Left hindlimb (tissue), 1 donor: ENCODE results near the gene MCF2L2.
A peak's percentile ranks its signal among the peaks of the same experiment; 100 is the strongest.
"Not testable (repeated sequence)": the region's sequence is repeated elsewhere in the genome, so short reads cannot be mapped to it uniquely, and the experiment has no call there.

ENCODE experiments used
- DNase-seq: peaks from one replicate; pipeline ENCODE4 v3.0.0-alpha.2; 2018

The MCF2L2 gene

DNA sequence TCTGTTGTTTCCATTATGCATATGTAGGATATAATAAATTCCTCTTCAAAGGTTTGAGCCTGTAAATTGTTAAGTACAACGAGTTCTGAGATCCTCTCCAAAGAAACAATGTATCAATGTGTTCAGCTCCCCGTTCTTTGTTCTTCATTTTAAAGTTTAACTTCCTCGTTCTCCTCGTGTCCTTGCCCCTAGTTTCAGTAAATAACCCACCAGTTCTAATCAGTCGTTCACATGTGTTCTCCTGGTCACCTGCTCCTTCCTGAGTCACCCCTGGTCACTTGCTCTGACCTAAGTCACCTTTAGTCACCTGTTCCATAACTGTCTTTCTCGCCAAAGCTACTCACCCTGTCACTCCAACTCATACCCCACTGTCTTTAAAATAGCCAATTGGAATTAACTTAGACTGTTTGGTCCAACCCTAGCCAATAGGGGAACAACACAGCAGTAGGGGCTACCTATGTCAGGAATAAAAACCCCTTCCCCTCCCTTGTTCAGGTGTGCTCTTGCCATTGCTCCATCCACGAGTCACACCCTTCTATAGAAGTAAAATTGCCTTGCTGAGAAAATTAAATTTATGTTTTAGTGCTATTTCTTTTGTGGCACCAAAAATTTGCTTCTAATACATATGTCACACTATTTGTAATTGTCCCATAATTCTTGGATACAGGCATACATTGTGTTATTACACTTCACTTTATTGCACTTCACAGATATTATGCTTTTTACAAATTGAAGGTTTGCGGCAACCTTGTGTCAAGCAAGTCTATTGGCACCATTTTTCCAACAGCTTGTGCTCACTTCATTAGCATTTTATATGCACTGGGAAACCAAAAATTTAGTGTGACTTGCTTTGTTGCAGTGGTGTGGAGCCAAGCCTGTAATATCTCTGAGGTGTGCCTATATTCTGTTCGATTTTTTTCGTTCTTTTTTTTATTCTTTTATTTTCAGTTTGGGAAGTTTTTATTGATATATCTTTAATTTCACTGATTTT lies 15.3 kb upstream of the MCF2L2 start:
- no peak for DNase-seq

DNA sequence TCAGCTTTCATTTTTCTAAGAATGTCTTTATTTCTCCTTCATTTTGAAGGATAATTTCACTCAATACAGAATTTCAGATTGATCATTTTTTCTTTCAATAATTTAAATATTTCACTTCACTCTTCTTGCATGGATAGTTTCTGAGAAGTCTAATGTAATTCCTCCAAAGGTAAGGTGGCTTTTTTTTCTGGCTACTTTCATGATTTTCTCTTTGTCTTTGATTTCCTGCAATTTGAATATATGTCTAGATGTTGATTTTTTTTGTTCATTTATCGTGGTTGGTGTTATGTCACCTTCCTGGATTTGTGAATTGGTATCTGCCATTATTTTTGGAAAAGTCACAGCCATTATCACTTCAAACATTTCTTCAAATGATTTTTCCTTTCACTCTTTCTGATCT lies 14.6 kb upstream of the MCF2L2 start:
- no peak for DNase-seq

DNA sequence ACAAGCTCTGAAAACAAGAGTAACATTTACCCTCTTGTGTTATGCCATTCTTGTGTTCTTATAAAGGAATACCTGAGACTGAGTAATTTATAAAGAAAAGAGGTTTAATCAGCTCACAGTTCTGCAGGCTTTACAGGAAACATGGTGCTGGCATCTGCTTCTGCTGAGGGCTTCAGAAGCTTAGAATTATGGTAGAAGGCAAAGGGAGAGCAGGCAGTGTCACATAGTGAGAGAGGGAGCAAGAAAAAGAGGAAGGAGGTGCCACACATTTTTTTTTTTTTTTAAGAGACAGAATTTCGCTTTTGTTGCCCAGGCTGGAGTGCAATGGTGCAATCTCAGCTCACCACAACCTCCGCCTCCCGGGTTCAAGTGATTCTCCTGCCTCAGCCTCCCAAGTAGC lies 12.1 kb upstream of the MCF2L2 start:
- not testable (repeated sequence) for DNase-seq

DNA sequence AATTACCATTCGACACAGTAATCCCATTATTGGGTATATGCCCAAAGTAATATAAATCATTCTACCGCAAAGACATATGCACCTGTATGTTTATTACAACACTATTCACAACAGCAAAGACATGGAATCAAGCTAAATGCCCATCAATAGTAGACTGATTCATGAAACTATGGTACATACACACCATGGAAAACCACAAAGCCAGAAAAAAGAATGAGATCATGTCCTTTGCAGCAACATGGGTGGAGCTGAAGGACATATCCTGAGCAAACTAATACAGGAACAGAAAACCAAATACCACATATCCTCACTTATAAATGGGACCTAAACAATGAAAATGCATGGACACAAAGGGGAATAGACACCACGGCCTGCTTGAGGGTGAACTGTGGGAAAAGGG lies 11.1 kb upstream of the MCF2L2 start:
- DNase-seq, result no peak

DNA sequence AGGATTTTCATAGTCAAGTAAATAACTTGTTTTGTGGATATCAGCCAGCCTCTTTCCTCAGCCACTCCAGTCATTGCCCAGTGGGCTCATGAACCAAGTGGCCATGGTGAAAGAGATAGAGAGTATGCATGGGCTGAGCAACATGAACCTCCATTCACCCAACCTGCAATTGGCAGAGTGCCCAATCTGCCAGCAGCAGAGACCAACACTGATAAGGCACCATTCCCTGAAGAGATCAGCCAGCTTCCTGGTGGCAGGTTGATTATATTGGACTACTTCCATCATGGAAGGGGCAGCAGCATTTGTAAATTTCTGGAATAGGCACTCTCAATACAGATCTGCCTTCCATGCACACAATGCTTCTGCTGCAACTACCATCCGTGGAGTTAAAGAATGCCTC lies 10.3 kb upstream of the MCF2L2 start:
- DNase-seq, result no peak

DNA sequence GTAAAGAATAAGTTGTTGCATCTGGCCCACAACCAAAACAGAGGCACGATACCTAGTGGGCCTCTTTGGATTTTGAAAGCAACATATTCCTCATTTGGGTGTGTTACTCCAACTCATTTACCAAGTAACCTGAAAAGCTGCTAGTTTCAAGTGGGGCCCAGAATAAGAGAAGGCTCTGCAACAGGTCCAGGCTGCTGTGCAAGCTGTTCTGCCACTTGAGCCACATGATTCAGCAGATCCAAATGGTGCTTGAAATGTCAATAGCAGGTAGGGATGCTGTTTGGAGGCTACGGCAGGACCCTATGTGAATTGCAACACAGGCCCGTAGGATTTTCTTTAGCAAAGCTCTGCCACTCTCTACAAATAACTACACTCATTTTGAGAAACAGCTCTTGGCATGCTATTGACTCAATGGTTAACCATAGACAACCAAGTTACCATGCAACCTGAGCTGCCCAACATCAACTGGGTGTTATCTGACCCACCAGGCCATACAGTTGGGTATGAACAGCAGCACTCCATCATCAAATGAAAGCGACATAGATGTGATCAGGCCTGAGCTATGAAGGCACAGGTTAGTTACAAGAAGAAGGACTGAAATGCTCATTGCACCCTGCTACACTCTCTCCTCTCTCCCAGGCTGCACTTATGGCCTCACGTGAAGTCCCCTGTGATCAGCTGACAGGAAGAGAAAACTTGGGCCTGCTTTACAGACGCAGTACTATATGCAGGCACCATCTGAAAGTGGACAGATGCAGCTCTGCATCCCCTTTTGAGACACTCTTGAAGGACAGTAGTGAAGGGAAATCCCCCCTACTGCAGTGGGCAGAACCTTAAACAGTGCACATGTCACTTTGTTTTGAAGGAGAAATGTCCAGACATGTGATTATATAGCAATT lies 9.5 kb upstream of the MCF2L2 start:
- DNase-seq, result no peak

DNA sequence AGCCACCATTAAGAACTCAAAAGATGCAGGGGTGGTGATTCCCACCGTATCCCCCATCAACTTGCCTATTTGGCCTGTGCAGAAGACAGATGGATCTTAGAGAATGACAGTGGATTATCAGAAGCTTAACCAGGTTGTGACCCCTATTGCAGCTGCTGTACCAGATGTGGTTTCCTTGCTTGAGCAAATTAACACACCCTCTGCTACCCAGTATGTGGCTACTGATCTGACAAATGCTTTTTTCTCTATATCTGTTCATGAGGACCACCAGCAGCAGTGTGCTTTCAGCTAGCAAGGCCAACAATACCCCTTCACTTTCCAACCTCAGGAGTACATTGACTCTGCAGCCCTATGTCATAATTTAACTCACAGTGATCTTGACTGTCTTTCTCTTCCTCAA lies 8.6 kb upstream of the MCF2L2 start:
- DNase-seq, result no peak

DNA sequence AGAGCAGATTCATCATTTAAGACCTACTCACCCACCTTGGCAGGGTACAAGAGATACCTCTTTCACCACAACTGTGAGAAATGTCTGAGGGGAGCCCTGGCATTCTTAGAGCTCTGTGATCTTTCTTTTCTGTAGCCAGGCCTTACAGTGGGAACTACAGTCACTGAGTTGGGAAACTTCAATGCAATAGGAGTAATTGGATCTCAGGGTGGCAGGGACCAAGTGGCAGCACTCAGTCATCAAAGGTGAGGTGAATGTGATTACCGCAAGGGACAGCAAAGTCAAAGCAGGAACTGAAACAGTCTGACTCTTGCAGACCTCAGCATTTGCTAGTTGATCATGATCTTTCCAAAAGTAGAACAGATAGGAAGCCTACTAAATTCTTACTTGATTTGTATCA lies 7.2 kb upstream of the MCF2L2 start:
- DNase-seq, result no peak

DNA sequence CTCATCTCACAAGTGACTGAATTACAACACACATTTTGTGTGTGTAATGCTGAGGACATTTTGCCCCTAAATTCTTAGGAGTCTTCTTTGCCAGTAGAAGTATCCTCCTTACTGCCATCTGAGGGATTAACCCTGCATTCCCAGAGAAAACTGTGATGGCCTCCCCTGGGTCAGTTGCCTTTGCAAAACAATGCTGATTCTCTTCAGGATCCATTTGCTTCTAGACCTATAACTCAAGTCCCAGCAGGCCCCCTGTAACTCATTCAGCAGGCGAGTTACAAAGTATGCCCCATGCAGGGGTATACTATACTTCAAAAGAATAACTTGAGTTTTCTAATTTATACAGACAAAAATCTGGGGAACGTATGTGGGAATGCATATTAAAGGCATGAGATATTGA lies 6.6 kb upstream of the MCF2L2 start:
- no peak for DNase-seq

DNA sequence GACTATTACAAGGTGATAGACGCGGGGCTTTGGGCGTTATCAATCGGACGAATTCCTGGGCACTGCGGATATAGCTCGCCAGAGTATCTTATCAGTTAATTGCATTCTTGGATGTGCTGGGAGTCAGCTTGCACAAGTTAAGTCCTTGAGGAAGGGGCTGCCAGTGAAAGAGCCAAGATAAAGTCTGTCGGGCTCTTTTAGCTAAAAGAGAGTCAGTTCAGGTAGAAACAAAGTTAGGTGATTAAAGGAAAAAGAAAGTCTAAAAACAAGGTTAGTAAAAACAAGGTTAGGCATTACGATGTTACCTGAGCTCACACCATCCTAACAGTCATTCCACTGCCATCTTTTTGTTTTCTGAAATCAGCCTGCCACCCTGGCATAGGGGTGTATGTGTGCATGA lies 6.1 kb upstream of the MCF2L2 start:
- DNase-seq, result no peak

DNA sequence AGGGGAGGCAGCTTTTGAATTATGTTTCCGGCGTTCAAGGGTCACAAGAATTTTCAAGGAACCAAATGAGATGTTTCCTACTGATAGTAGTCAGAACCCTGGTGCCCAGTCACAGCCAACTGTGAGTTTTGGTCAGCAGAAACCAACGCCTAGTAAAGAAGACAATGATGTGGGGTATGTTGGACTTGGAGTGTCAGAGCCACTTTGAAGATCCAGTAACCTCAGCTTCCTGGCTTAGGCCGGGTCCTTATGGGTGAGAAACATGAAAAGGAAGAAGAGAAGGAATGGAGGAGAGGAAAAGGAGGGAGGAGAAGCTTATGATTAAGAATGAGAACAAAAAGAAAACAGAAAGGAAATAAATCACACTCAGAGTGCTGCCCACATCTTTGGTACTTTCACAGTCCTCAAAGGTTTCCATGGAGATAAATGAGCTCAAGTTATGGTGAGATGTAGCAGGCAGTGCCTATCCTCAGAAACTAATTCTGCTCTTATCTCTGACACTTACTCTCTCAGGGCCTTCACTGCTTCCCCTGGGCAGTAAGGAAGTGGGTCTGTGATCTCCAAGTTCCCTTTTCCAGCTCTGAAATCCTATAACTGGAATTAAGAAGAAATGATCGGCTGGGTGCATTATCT lies 2.0 kb upstream of the MCF2L2 start:
- no peak for DNase-seq

DNA sequence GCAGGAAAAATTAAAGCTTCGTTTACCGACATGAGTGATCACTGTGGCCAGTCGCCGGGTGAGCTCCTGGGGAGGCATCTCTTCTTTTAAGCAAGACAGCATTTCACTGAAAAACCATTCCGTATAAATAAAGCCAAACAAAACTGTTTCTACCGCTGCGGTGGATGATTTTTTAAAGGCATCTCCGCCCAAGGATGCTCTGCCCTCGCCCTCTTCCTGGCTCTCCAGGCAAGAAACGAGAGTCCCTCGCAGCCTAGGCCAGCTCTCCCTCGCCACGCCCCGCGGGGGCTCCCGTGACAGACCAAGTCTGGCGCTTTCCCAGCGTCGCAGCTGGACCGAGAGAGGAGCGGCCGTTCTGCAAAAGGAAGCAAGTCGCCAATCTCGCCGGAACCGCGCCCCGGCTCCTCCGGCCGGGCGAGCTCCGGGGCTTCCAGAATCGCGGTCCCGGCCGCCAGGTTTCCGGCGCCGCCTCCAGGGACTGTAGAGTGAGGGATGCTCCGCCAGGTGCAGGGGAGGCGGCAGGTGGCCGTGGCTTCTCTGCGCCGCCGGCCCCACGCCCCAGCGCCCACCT lies 458 bp downstream of the MCF2L2 start:
- DNase-seq, result peak; percentile 50

DNA sequence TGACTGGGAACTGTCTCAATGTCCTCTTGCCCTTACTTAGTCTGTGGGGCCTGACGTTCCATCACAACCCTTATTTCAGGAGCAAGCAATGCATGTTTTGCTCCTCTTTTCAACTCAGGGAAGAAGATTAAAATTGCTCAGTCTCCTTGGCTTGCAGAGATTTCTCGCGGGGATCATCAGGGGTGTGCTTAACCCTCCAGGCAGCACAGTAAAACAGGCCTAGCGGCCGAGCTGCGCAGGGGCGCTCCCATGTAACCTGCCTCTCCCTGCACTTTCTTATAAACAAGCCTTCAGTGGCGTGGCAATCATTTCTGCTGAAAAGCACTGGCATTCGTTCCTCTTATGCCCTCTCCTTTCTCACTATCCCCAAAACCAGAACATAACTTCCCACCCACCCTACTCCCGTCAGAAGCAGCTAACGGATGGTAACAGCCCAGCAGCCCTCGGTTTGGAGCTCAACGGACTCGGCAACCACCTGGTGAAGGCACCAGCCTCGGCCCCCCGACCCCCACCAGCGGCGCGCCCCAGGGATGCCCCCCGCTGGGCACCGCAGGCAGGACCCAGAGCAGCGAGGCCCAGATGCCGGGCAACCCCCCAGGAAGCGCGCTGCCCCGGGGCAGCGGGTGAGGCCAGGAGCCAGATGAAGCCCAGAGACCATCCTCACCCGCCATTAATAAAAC lies 1.1 kb downstream of the MCF2L2 start:
- DNase-seq, result no peak

DNA sequence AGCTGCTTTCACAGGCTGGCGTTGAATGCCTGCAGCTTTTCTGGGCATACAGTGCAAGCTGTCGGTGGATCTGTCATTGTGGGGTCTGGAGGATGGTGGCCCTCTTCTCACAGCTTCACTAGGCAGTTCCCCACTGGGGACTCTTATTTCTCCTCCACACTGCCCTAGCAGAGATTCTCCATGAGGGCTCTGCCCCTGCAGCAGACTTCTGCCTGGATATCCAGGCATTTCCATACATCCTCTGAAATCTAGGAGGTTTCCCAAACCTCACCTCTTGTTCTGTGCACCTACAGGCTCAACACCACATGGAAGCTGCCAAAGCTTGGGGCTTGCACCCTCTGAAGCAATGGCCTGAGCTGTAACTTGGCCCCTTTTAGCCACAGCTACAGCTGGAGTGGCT lies 9.6 kb downstream of the MCF2L2 start:
- DNase-seq, result not testable (repeated sequence)

DNA sequence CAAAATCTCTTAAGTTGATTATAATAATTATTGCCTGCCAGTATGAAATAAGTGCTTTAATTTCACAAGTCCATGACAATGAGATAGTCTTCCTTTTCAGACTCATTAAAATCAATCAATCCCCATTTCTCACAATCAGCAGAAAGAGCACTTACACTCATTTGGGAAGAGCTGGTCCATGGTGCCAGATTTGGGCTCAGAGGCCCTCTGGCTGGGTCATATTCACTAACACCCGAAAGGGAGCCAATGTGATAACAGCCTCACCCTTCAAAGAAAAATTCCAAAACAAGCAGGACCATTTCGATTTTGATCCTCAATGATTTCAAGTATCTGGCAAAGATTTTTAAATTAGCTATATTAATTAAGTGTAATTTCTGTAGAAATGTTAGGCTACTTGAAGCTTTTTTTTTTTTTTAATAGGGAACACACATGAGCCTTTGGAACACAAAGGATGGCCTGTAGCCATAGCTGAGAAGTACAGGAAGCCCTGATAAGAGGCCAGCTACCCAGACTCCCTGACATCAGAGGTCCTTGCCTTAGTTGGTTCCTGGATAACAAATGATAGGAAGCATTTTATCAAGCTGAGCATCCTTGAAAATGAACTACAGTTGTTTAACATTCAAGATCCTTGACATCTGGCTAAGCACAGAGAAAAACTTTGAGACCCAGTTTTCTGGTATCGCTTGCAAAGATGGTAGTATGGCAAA lies 17.1 kb downstream of the MCF2L2 start:
- no peak for DNase-seq

DNA sequence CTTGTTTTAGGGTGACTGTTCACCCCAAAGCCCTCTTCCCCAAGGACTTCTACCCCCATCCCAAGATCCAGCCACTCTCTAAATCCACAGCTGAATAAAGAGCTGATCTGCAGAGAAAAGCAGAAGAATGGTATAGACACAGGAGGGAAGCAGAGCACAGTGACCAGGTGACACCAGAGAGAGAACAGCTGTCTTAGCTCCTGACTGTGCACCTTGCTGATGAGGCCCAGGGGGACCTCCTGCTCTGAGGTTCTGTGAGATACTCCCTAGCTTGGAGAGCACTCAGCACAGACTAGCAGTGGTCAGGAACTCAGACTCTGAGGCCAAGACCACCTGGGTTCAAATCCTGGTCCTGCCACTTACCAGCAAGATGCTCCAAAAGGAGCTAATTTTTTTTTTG lies 17.7 kb downstream of the MCF2L2 start:
- no peak for DNase-seq

DNA sequence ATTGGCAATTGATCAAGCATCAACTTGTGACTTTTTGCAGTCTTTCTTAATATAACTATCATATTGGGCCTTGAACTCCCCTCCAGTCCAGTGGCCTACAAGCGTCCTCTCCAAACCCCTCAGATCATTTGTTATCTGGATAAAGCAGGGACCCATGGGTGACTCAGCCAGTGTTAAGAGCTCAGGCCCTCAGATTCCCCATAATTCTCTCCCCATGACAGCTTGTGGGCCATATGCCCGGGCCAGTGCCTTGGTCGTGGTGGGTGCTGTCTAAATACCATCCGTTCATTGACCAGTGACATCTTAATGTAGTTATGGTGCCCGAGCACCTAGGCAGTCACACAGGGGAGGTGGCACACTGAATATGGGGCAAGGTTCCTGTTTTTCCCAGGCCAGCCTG lies 18.1 kb downstream of the MCF2L2 start:
- DNase-seq, result no peak

DNA sequence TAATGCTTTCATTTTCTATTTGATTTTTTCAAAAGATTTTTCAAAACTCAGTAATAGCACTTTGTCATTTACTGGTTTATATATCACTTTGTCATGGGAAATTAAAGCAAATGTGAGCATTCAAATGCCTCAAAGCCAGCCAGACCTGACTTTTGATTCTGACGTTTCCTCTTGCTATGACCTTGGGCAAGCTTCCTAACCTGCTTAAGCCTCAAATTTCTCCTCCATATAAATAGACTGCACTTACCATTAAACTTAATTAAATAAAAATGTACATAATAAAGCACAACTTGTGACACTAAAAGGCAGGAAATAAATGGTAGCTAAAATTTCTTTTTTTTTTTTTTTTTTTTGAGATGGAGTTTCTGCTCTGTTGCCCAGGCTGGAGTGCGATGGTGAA lies 19.2 kb downstream of the MCF2L2 start:
- DNase-seq, result no peak

DNA sequence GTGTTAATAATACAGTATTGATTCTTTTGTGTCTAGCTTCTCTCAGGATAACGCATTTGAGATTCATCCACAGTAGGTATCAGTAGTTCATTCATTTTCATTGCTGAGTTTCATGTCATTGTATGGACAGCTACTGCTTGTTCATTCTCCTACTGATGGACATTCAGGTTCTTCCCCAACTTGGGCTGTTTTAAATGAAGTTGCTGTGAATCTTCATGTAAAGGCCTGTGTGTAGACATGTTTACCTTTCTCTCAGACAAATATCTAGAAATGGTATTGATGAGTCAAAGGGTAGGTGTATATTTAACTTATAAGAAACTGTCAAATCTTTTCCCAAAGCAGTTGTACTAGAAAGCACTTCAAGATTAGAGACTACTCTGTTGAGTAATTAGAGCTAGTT lies 26.7 kb downstream of the MCF2L2 start:
- DNase-seq, result no peak

DNA sequence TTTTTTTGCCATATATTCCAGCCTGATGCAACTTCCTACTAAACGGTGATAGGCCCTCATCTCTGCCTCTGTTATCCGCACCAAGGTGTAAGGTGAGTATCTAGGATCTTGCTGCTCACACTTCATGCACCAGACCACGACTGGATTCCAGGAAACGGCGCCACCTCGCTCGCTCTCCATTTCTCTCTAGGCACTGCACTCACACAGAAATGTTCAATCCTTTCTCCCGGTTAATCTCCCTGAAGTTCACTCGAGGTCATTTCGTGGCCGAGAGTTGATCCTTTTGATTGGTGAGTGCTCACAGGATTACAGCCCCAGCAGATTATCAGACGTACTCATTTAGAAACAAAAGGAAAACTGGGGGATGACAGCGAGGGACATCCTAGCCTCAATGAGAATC lies 28.1 kb downstream of the MCF2L2 start:
- no peak for DNase-seq

DNA sequence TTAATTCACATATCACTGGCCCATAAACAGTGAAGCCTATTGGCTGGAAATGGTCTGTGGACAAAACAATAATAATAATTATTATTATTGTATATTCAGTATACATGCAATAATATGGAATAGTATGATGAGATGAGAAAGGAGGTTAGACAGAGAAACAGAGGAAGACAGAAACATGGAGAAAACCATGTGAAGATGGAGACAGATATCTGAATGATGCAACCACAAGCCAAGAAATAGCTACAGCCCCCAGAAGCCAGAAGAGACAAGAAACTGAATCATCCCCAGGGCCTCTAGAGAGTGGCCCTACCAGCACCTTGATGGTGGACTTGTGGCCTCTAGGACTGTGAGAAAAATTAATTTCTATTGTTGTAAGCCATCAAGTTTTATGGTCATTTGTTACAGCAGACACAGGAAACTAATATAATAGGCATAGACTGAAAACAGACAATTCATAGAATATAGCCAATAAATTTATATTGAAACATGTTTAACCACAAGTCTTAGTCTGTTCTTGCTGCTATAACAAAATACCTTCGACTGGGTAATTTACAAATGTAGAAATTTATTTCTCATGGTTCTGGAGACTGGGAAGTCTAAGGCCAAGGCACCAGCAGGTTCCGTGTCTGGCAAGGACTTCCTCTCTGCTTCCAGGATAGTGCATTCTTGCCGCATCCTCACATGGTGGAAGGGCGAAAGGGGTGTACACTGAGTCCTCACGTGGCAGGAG lies 31.6 kb downstream of the MCF2L2 start:
- no peak for DNase-seq
